ENCODE measurements around the gene PER2. TPM values are rescaled to one million over a fixed set of nuclear protein-coding genes. Genes with fewer than 3 reads are reported as not detected.

Gene PER2
- total and polyA plus RNA-seq, 2 of the 13 experiments (the other 11 are each of a cell fraction or from before 2014, with no cell fraction given), result 5.1 to 9.4 TPM

DNA sequence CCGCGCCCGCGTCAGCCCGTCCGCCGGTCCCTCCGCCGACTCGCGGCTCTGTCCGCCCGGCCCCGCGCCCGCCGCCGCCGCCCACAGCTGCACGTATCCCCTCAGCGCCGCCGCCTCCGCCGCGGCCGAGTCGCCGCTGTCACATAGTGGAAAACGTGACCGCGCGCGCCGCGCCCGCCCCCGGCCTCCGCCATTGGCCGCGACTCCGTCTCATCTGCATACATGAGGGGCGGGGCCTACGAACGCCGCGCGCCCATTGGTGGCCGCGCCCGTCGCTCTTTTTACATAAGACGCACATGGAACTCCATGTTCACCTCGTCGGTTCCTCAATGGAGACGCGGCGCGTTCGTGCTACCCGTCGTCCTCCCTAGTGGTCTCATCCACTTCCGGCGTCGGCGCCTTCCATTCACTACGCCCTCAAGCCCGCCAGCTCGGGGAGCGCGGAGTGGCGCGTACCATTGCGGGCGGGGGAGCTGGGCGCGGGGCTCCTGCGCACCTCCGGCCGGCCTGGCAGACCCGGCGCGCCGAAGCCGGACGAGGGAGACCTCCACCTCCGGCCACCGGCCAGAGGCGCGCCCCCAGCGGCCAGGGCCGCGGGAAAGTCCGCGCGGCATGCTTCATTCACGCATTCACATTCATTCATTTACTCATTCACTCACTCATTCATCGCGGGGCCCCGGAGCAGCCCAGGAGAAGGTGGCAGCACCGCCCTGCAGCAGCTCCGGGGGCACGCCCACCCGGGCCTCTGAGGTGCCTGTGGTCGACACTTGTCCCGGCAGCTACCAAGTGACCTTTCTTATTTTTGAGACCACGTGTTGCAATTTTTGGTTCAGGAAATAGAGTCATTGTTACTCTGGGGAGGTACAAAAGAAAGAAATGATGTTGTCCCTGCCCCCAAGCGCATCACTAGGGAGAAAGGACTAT, 502 bp upstream of the PER2 start (continued):
- TF ChIP-seq, protein P1, sequence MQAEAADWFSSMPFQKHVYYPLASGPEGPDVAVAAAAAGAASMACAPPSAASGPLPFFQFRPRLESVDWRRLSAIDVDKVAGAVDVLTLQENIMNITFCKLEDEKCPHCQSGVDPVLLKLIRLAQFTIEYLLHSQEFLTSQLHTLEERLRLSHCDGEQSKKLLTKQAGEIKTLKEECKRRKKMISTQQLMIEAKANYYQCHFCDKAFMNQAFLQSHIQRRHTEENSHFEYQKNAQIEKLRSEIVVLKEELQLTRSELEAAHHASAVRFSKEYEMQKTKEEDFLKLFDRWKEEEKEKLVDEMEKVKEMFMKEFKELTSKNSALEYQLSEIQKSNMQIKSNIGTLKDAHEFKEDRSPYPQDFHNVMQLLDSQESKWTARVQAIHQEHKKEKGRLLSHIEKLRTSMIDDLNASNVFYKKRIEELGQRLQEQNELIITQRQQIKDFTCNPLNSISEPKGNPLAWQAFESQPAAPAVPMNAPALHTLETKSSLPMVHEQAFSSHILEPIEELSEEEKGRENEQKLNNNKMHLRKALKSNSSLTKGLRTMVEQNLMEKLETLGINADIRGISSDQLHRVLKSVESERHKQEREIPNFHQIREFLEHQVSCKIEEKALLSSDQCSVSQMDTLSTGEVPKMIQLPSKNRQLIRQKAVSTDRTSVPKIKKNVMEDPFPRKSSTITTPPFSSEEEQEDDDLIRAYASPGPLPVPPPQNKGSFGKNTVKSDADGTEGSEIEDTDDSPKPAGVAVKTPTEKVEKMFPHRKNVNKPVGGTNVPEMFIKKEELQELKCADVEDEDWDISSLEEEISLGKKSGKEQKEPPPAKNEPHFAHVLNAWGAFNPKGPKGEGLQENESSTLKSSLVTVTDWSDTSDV (CRISPR knock-in tag; IDR thresholded peaks at IDR 0.05), result no peak; the same call in 1 of the 2 replicates
- peak; percentile 98 for TF ChIP-seq FOXK2 (IDR thresholded peaks at IDR 0.05)
- TF ChIP-seq ELF1 (CRISPR knock-in tag; IDR thresholded peaks at IDR 0.05), result peak; percentile 84
- TF ChIP-seq HNRNPH1 (optimal IDR thresholded peaks at IDR 0.05; ENCODE audit: low read depth, low read length), result no peak
- TF ChIP-seq SMYD3 (CRISPR knock-in tag; IDR thresholded peaks at IDR 0.05), result peak; percentile 69; the same call in 1 of the 2 replicates
- no peak for TF ChIP-seq SIN3B (IDR thresholded peaks at IDR 0.05; ENCODE audit: low read length)
- peak; percentile 98 for TF ChIP-seq SNAPC2 (CRISPR knock-in tag; IDR thresholded peaks at IDR 0.05)
- TF ChIP-seq HOXA5 (CRISPR knock-in tag; IDR thresholded peaks at IDR 0.05), result peak; percentile 76; the same call in 1 of the 2 replicates
- TF ChIP-seq ZNF260 (CRISPR knock-in tag; IDR thresholded peaks at IDR 0.05; ENCODE audit: borderline replicate concordance, low read depth), result no peak
- no peak; the same call in 1 of the 2 replicates for TF ChIP-seq MTERF4 (CRISPR knock-in tag; IDR thresholded peaks at IDR 0.05)
- no peak for TF ChIP-seq CEBPB (IDR thresholded peaks at IDR 0.05; ENCODE audit: borderline replicate concordance, low read depth, low read length)
- peak; percentile 75; the same call in 1 of the 2 replicates for TF ChIP-seq HMGXB3 (CRISPR knock-in tag; IDR thresholded peaks at IDR 0.05; ENCODE audit: borderline replicate concordance)
- TF ChIP-seq PHF21A (CRISPR knock-in tag; IDR thresholded peaks at IDR 0.05), result peak; percentile 75
- TF ChIP-seq KDM1A (CRISPR knock-in tag; IDR thresholded peaks at IDR 0.05), result no peak
- peak; percentile 72 for TF ChIP-seq ZBTB44 (CRISPR knock-in tag; IDR thresholded peaks at IDR 0.05)
- TF ChIP-seq SMAD9 (CRISPR knock-in tag; IDR thresholded peaks at IDR 0.05), result no peak
- TF ChIP-seq HMGXB4 (CRISPR knock-in tag; IDR thresholded peaks at IDR 0.05; ENCODE audit: borderline replicate concordance in 1 of 2, low read depth in 1 of 2), result peak in 1 of 2 experiments; percentile 75; a peak in 3 of 4 replicates
